Inferior parietal cortex (tissue), 1 donor: ENCODE results near the gene EVX1.

ENCODE experiments used
- DNase-seq: peaks from one replicate; pipeline ENCODE4 v3.0.0-alpha.2; 2016; ENCODE audit errors: extremely low spot score

Gene EVX1

GRCh38 chr7:27249724-27250556, 7.3 kb downstream of the EVX1 start:
- DNase-seq, result no peak

GRCh38 chr7:27250557-27251070, 8.0 kb downstream of the EVX1 start:
- DNase-seq, result no peak

GRCh38 chr7:27251136-27251651, 8.6 kb downstream of the EVX1 start:
- DNase-seq, result no peak

GRCh38 chr7:27251652-27252590, 9.3 kb downstream of the EVX1 start:
- no peak for DNase-seq

GRCh38 chr7:27254625-27255024, 12.0 kb downstream of the EVX1 start:
- no peak for DNase-seq

GRCh38 chr7:27260211-27260610, 17.6 kb downstream of the EVX1 start:
- no peak for DNase-seq

- no peak for DNase-seq
Measured at GRCh38 chr7:27262121-27262520, 19.5 kb downstream of the EVX1 start.

GRCh38 chr7:27263781-27264180, 21.2 kb downstream of the EVX1 start:
- DNase-seq, result no peak

GRCh38 chr7:27269455-27269854, 26.9 kb downstream of the EVX1 start:
- no peak for DNase-seq

GRCh38 chr7:27271384-27271783, 28.8 kb downstream of the EVX1 start:
- no peak for DNase-seq

GRCh38 chr7:27277628-27278027, 35.0 kb downstream of the EVX1 start:
- DNase-seq, result no peak

- DNase-seq, result no peak
Measured at GRCh38 chr7:27283558-27283957, 41.0 kb downstream of the EVX1 start.

GRCh38 chr7:27295236-27295635, 52.6 kb downstream of the EVX1 start:
- no peak for DNase-seq

- no peak for DNase-seq
Measured at GRCh38 chr7:27297356-27297755, 54.8 kb downstream of the EVX1 start.
